ENCODE results near the gene PPP1R3A.
"Not testable (repeated sequence)": the region's sequence is repeated elsewhere in the genome, so short reads cannot be mapped to it uniquely, and the experiment has no call there.

DNA sequence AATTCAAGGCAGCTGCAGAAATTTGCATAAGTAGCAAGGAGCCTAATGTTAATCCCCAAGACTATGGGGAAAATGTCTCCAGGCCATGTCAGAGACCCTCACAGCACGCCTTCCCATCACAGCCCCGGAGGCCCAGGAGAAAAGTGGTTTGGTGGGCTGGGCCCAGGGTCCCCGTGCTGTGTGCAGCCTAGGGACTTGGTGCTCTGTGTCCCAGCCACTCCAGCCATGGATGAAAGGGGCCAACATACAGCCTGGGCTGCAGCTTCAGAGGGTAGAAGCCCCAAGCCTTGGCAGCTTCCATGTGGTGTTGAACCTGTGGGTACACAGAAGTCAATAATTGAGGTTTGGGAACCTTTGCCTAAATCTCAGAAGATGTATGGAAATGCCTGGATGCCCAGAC is 10.6 kb upstream of the PPP1R3A start:
- TF ChIP-seq, protein P1, sequence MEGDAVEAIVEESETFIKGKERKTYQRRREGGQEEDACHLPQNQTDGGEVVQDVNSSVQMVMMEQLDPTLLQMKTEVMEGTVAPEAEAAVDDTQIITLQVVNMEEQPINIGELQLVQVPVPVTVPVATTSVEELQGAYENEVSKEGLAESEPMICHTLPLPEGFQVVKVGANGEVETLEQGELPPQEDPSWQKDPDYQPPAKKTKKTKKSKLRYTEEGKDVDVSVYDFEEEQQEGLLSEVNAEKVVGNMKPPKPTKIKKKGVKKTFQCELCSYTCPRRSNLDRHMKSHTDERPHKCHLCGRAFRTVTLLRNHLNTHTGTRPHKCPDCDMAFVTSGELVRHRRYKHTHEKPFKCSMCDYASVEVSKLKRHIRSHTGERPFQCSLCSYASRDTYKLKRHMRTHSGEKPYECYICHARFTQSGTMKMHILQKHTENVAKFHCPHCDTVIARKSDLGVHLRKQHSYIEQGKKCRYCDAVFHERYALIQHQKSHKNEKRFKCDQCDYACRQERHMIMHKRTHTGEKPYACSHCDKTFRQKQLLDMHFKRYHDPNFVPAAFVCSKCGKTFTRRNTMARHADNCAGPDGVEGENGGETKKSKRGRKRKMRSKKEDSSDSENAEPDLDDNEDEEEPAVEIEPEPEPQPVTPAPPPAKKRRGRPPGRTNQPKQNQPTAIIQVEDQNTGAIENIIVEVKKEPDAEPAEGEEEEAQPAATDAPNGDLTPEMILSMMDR (IDR thresholded peaks at IDR 0.05) = not testable (repeated sequence)
- not testable (repeated sequence) for TF ChIP-seq USF2 (CRISPR knock-in tag; IDR thresholded peaks at IDR 0.05)
